K562 (cell line): ENCODE measurements around the gene B3GLCT. TPM values are rescaled to one million over a fixed set of nuclear protein-coding genes. Genes with fewer than 3 reads are reported as not detected.

Source experiments
- ATAC-seq: fragments of 200-7000 bp; cut with Tn5 transposase; 3 replicates; pipeline ENCODE4 v1.9.1; 2020; ENCODE audit warnings: moderate library complexity
- BruUV-seq: library from RNA; stranded (reverse); fragments of 400-500 nt; replicated peaks from 2 replicates; lab custom pipeline; 2021; lab: Mats Ljungman, UMichigan
- CTCF ChIA-PET: fragments of 300-600 bp; formaldehyde crosslinking; extraction: SDS; loops from one replicate; lab custom pipeline; 2021; ENCODE audit warnings: low intra/inter-chr PET ratio; lab: Yijun Ruan, JAX
- POLR2A ChIA-PET: fragments of 300-600, 350-650 bp; sonication (Branson Sonifier 250); formaldehyde crosslinking; extraction: SDS; loops from one replicate; lab custom pipeline; 2021; ENCODE audit warnings: antibody characterized with exemption, inconsistent platforms; lab: Yijun Ruan, JAX
- DNase-seq, 4 experiments: peaks; one replicate each; pipeline versions ENCODE4 v3.0.0 to v3.0.0-alpha.2; 2011 to 2018; ENCODE audit warnings: low spot score in 3 of 4, mixed read lengths in 3 of 4; ENCODE audit errors: extremely low read depth in 1 of 4
- FAIRE-seq: peaks from 2 replicates; lab custom pipeline; 2011; peaks lifted over from hg19 to GRCh38; lab: Jason Lieb, UNC
- H2AFZ ChIP-seq: 2 replicates; pipeline ENCODE4 v1.6.0; 2011; ENCODE audit warnings: low read depth, low read length, control low read depth, inconsistent platforms
- H3K27ac ChIP-seq: fragments of 200-600 bp; 3 replicates; pipeline ENCODE4 v1.8.0; 2011; ENCODE audit warnings: low read depth, mild to moderate bottlenecking, control low read depth, inconsistent platforms, low read length, moderate library complexity, mixed read lengths; ENCODE audit errors: extremely low read depth
- H3K27me3 ChIP-seq, 2 experiments: fragments of 300-600 bp in 1 of 2; 2 replicates in 1 of 2; 3 replicates in 1 of 2; pipeline versions ENCODE4 v1.6.0 to v1.8.0; 2011; ENCODE audit warnings: inconsistent platforms in 2 of 2, low read length in 2 of 2, mild to moderate bottlenecking in 1 of 2, mixed read lengths in 1 of 2, moderate library complexity in 1 of 2; ENCODE audit not compliant: control insufficient read depth in 2 of 2, insufficient read depth in 2 of 2
- H3K36me3 ChIP-seq: fragments of 300-600 bp; 3 replicates; pipeline ENCODE4 v1.8.0; 2011; ENCODE audit warnings: mild to moderate bottlenecking, low read length, inconsistent platforms; ENCODE audit not compliant: control insufficient read depth, insufficient read depth
- H3K4me1 ChIP-seq, 2 experiments: fragments of 200-600 bp in 1 of 2; replicated peaks in 1 of 2; 2 replicates in 1 of 2; 3 replicates in 1 of 2; pipeline versions ENCODE4 v1.5.1 to v1.8.0; 2011; ENCODE audit warnings: inconsistent platforms in 2 of 2, low read length in 2 of 2, mild to moderate bottlenecking in 1 of 2, mixed read lengths in 1 of 2, moderate library complexity in 1 of 2; ENCODE audit not compliant: control insufficient read depth in 2 of 2, insufficient read depth in 2 of 2
- H3K4me2 ChIP-seq: 2 replicates; pipeline ENCODE4 v1.6.1; 2011; ENCODE audit warnings: low read length, control low read depth, inconsistent platforms, mixed read lengths; ENCODE audit not compliant: insufficient read depth
- H3K4me3 ChIP-seq: fragments of 200-600 bp; sonication (generic), shearing (Covaris generic); 2 replicates; pipeline ENCODE4 v1.5.1; 2016; ENCODE audit warnings: control low read depth, inconsistent platforms
- H3K79me2 ChIP-seq: fragments of 200-600 bp; 3 replicates; pipeline ENCODE4 v1.8.0; 2011; ENCODE audit warnings: low read length, inconsistent platforms; ENCODE audit not compliant: control insufficient read depth, insufficient read depth
- H3K9ac ChIP-seq, 2 experiments: 2 replicates each; pipeline versions ENCODE4 v1.6.0 to v1.6.1; 2011; ENCODE audit warnings: low read depth in 2 of 2, low read length in 2 of 2, control low read depth in 1 of 2, inconsistent platforms in 1 of 2, mild to moderate bottlenecking in 1 of 2, mixed read lengths in 1 of 2; ENCODE audit not compliant: insufficient read depth in 1 of 2
- H3K9me1 ChIP-seq: one replicate; pipeline ENCODE4 v1.6.0; 2011; ENCODE audit warnings: inconsistent platforms, mild to moderate bottlenecking, low read length, moderate library complexity; ENCODE audit not compliant: control insufficient read depth, insufficient read depth
- H3K9me3 ChIP-seq: replicated peaks from 2 replicates; pipeline ENCODE4 v1.5.1; 2011; ENCODE audit warnings: low read depth, low read length, inconsistent platforms; ENCODE audit not compliant: control insufficient read depth, insufficient read depth
- H4K20me1 ChIP-seq: replicated peaks from 2 replicates; pipeline ENCODE4 v1.6.1; 2011; ENCODE audit warnings: low read length, inconsistent platforms, mixed read lengths; ENCODE audit not compliant: control insufficient read depth, insufficient read depth
- FUS ChIP-seq: fragments of 200-400 bp; formaldehyde crosslinking; optimal IDR thresholded peaks from 2 replicates; pipeline ENCODE3; 2017; ENCODE audit warnings: low read depth, low read length
- GTF2E2 ChIP-seq: fragments of 200-800 bp; sonication (Bioruptor generic); IDR thresholded peaks from 2 replicates; pipeline ENCODE4 v1.6.1; 2016; ENCODE audit warnings: missing genetic modification characterization, missing compliant biosample characterization
- HLTF ChIP-seq: fragments of 450-650 bp; IDR thresholded peaks from 2 replicates; pipeline ENCODE4 v1.6.1; 2016
- SP2 ChIP-seq: IDR thresholded peaks from 2 replicates; pipeline ENCODE4 v1.6.1; 2011; ENCODE audit warnings: mild to moderate bottlenecking, low read depth, low read length, moderate library complexity; ENCODE audit not compliant: poor library complexity, severe bottlenecking; ENCODE audit errors: extremely low read depth
- TAF9B ChIP-seq: fragments of 450-650 bp; IDR thresholded peaks from 2 replicates; pipeline ENCODE4 v1.6.1; 2018; ENCODE audit warnings: mild to moderate bottlenecking; ENCODE audit not compliant: partially characterized antibody
- TFAM ChIP-seq: fragments of 250-450 bp; sonication (Bioruptor Pico); conservative IDR thresholded peaks from 2 replicates; pipeline ENCODE4 v1.5.0; 2021; ENCODE audit warnings: mild to moderate bottlenecking, moderate library complexity
- TGIF2 ChIP-seq: sonication (generic); formaldehyde crosslinking; IDR thresholded peaks from 2 replicates; pipeline ENCODE4 v1.8.1; 2022; ENCODE audit warnings: mild to moderate bottlenecking, missing genetic modification reagents, moderate library complexity
- YY1 ChIP-seq, 3 experiments: IDR thresholded peaks; 2 replicates each; pipeline ENCODE4 v1.6.1; 2011; ENCODE audit warnings: low read length in 2 of 3, mild to moderate bottlenecking in 2 of 3, moderate library complexity in 2 of 3, borderline replicate concordance in 1 of 3, control low read depth in 1 of 3, low read depth in 1 of 3; ENCODE audit not compliant: insufficient read depth in 3 of 3, insufficient replicate concordance in 2 of 3, control insufficient read depth in 1 of 3, insufficient read length in 1 of 3; ENCODE audit errors: extremely low read depth in 1 of 3
- ZNF3 ChIP-seq: fragments of 250-450 bp; sonication (Bioruptor Pico); IDR thresholded peaks from 2 replicates; pipeline ENCODE4 v1.5.0; 2021; ENCODE audit warnings: mild to moderate bottlenecking, moderate library complexity
- WGBS: fragments of 100-300 bp; shearing (Covaris generic); methylation state at CpG from one replicate; pipeline ENCODE4 v1.1.6; 2016; ENCODE audit warnings: low coverage, mixed read lengths; ENCODE audit not compliant: insufficient coverage; ENCODE audit errors: missing lambda C conversion rate; 5-methylcytosine and 5-hydroxymethylcytosine counted together
- in situ Hi-C: fragments of 300-500 bp; cut with MboI; formaldehyde crosslinking; loops from 4 replicates; pipeline ENCODE4 v1.15.0; 2018; ENCODE audit warnings: inconsistent platforms, mixed read lengths
- intact Hi-C: fragments of 100-400 bp; cut with micrococcal nuclease; formaldehyde crosslinking; loops from 2 replicates; pipeline ENCODE4 v1.14.2; 2022
- polyA plus RNA-seq, 8 experiments: library from polyadenylated mRNA; depleted of rRNA in 4 of 8; stranded (reverse) in 5 of 8; unstranded in 3 of 8; fragments of >200 nt; fragmentation: Nextera tagmentation in 2 of 8; fragmentation: Illumina TruSeq in 1 of 8; extraction: Ambion mirVana in 2 of 8; extraction: Trizol in 1 of 8; gene quantifications; 2 replicates each; pipeline versions ENCODE4 v1.2.1 to v1.2.3, GENCODE V29; 2011 to 2014; ENCODE audit warnings: inconsistent platforms in 1 of 8, missing spikeins in 1 of 8
- total RNA-seq, 7 experiments: library from RNA; depleted of rRNA in 6 of 7; stranded (reverse); fragments of >200 nt in 6 of 7; fragmentation: Illumina TruSeq in 2 of 7; extraction: Trizol in 2 of 7; gene quantifications; 2 replicates each; pipeline versions ENCODE4 v1.2.1 to v1.2.3, GENCODE V29; 2011 to 2021; ENCODE audit warnings: low replicate concordance in 1 of 7

The B3GLCT gene
- total and polyA plus RNA-seq, 9 of the 15 experiments (the other 6 are each of a cell fraction or from before 2014, with no cell fraction given), result 1.1 to 5.1 (median 2.9) TPM

GRCh38 chr13:31310786-31311185 lies 111.0 kb downstream of the B3GLCT start:
- H3K27me3 ChIP-seq, result no peaks in the 10 kb centered on the region
- no peak overlapping the region for H3K4me3 ChIP-seq
- in situ Hi-C loops, result no loop called here
- H3K27ac ChIP-seq, result no peak overlapping the region
- no peak overlapping the region for H2AFZ ChIP-seq
- FAIRE-seq (no peak), DNase-seq (no peak)
- no peaks in the 10 kb centered on the region for H3K36me3 ChIP-seq
- no peaks in the 10 kb centered on the region for H3K9me3 ChIP-seq
- CTCF ChIA-PET, result no interaction called here
- H3K9ac ChIP-seq, result no peak overlapping the region
- no peaks in the 10 kb centered on the region for H4K20me1 ChIP-seq
- no TSS peak for BruUV-seq
- no peaks in the 10 kb centered on the region for H3K9me1 ChIP-seq
- TF ChIP-seq SP2 (no peak), TGIF2 (CRISPR knock-in tag) (no peak), ZNF3 (CRISPR knock-in tag) (no peak), TFAM (no peak), GTF2E2 (no peak), FUS (no peak), HLTF (no peak)
- TF ChIP-seq, all 486 proteins: peak for 0
- no peak for ATAC-seq
- H3K4me1 ChIP-seq, result no peaks in the 10 kb centered on the region
- H3K4me2 ChIP-seq, result no peak overlapping the region
- intact Hi-C loops, result no loop called here
- 3% methylated on average over 3 of the region's 3 CpGs for WGBS
- H3K79me2 ChIP-seq, result no peaks in the 10 kb centered on the region
- POLR2A ChIA-PET, result no interaction called here

GRCh38 chr13:31311921-31312320 lies 112.1 kb downstream of the B3GLCT start:
- no peak overlapping the region for H3K9ac ChIP-seq
- no peaks in the 10 kb centered on the region for H3K79me2 ChIP-seq
- ATAC-seq (no peak), DNase-seq (peak in 1 of 4 experiments; percentile 0), FAIRE-seq (no peak)
- H3K27me3 ChIP-seq, result no peaks in the 10 kb centered on the region
- no peaks in the 10 kb centered on the region for H4K20me1 ChIP-seq
- no peaks in the 10 kb centered on the region for H3K9me3 ChIP-seq
- no peaks in the 10 kb centered on the region for H3K36me3 ChIP-seq
- CTCF ChIA-PET, result no interaction called here
- no peak overlapping the region for H3K4me2 ChIP-seq
- TF ChIP-seq TAF9B, result no peak
- TF ChIP-seq YY1 (IDR thresholded peaks at IDR 0.05; ENCODE audit: borderline replicate concordance in 1 of 3, control insufficient read depth in 1 of 3, extremely low read depth in 1 of 3, insufficient read depth in 3 of 3, insufficient read length in 1 of 3, insufficient replicate concordance in 2 of 3, low read depth in 1 of 3, low read length in 2 of 3), result peak in 1 of 3 experiments; percentile 34
- no peak overlapping the region for H3K27ac ChIP-seq
- H2AFZ ChIP-seq, result no peak overlapping the region
- in situ Hi-C loops, result no loop called here
- WGBS, result 0% methylated on average over 2 of the region's 2 CpGs
- no TSS peak for BruUV-seq
- intact Hi-C loops, result no loop called here
- H3K4me1 ChIP-seq, result no peaks in the 10 kb centered on the region
- POLR2A ChIA-PET, result no interaction called here
- no peaks in the 10 kb centered on the region for H3K9me1 ChIP-seq
- no peak overlapping the region for H3K4me3 ChIP-seq
